Vagina (tissue), 2 donors: ENCODE results near the gene THBS3. TPM values are rescaled to one million over a fixed set of nuclear protein-coding genes. Genes with fewer than 3 reads are reported as not detected.
"Not testable (repeated sequence)": the region's sequence is repeated elsewhere in the genome, so short reads cannot be mapped to it uniquely, and the experiment has no call there.

Experiments used
- DNase-seq, 2 donors: peaks; one replicate each; pipeline ENCODE4 v3.0.0-alpha.2; 2017; ENCODE audit errors: extremely low spot score in 2 of 2
- H3K27ac ChIP-seq: fragments of 200-600 bp; sonication (generic); one replicate; pipeline ENCODE4 v1.5.1; 2019
- H3K27me3 ChIP-seq: fragments of 200-600 bp; sonication (generic); one replicate; pipeline ENCODE4 v1.5.1; 2019
- H3K36me3 ChIP-seq, 2 donors: fragments of 200-600 bp; sonication (generic); one replicate each; pipeline ENCODE4 v1.5.1; 2017 to 2019
- H3K4me1 ChIP-seq: fragments of 200-600 bp; sonication (generic); one replicate; pipeline ENCODE4 v1.5.1; 2019
- H3K4me3 ChIP-seq, 2 donors: fragments of 200-600 bp; sonication (generic); 1 replicate in 1 of 2; 2 replicates in 1 of 2; pipeline ENCODE4 v1.5.1; 2016 to 2019
- H3K9me3 ChIP-seq: fragments of 200-600 bp; sonication (generic); one replicate; pipeline ENCODE4 v1.5.1; 2019
- CTCF ChIP-seq, 3 experiments: fragments of 450-650 bp in 2 of 3; fragments of 200-600 bp in 1 of 3; sonication (generic) in 1 of 3; IDR thresholded peaks; one replicate each; pipeline ENCODE4 v1.5.1; 2017 to 2019; ENCODE audit warnings: antibody characterized with exemption in 3 of 3, mild to moderate bottlenecking in 2 of 3, moderate library complexity in 2 of 3
- POLR2A ChIP-seq, 2 donors: fragments of 450-650 bp; IDR thresholded peaks; one replicate each; pipeline ENCODE4 v1.6.1; 2017; ENCODE audit warnings: antibody characterized with exemption in 2 of 2, mild to moderate bottlenecking in 2 of 2, moderate library complexity in 2 of 2
- POLR2AphosphoS5 ChIP-seq, 2 donors: sonication (generic); formaldehyde crosslinking; IDR thresholded peaks; one replicate each; pipeline ENCODE4 v1.9.0; 2017; ENCODE audit warnings: antibody characterized with exemption in 2 of 2, mild to moderate bottlenecking in 2 of 2, low read depth in 1 of 2; ENCODE audit not compliant: insufficient read depth in 1 of 2
- intact Hi-C: fragments of 100-400 bp; cut with DNase I; formaldehyde crosslinking; loops from one replicate; pipeline ENCODE4 v1.15.1; 2023
- total RNA-seq: library from RNA; depleted of rRNA; stranded (reverse); fragments of >200 nt; gene quantifications from one replicate; pipeline ENCODE4 v1.2.3, GENCODE V29; 2016

Gene THBS3
- total RNA-seq, 1 donor from 2014 or later: 27.3 TPM

GRCh38 chr1:155250633-155251449, 43.1 kb upstream of the THBS3 start:
- intact Hi-C loops: loop anchor here (5.0 kb wide), 2 partner anchors 71 to 341 kb away; partner anchors contain the start of gene RUSC1
- peaks cover 0 to 9% of the 10 kb centered on the region in 2 donors for H3K36me3 ChIP-seq
- peak overlapping the region; percentile 26 for H3K27ac ChIP-seq
- H3K27me3 ChIP-seq: no peaks in the 10 kb centered on the region
- peaks cover 24% of the 10 kb centered on the region for H3K4me1 ChIP-seq
- H3K9me3 ChIP-seq: no peaks in the 10 kb centered on the region
- DNase-seq: no peak
- peak; percentile 49 to 72 for TF ChIP-seq POLR2AphosphoS5 (IDR thresholded peaks at IDR 0.05; ENCODE audit: insufficient read depth in 1 of 2, low read depth in 1 of 2)
- TF ChIP-seq POLR2A (IDR thresholded peaks at IDR 0.05): no peak
- peak; percentile 99 for TF ChIP-seq CTCF (IDR thresholded peaks at IDR 0.05)
- no peak overlapping the region for H3K4me3 ChIP-seq

- Histone ChIP-seq H3K9me3 (no peaks in the 10 kb centered on the region), H3K4me3 (no peak overlapping the region), H3K27ac (peak overlapping the region; percentile 26), H3K4me1 (peaks cover 27% of the 10 kb centered on the region), H3K36me3 (peaks cover 0 to 9% of the 10 kb centered on the region in 2 donors), H3K27me3 (no peaks in the 10 kb centered on the region)
- TF ChIP-seq CTCF (IDR thresholded peaks at IDR 0.05): no peak
- no peak for TF ChIP-seq POLR2A (IDR thresholded peaks at IDR 0.05)
- no peak for TF ChIP-seq POLR2AphosphoS5 (IDR thresholded peaks at IDR 0.05; ENCODE audit: insufficient read depth in 1 of 2, low read depth in 1 of 2)
- DNase-seq: no peak
- intact Hi-C loops: loop anchor here (5.0 kb wide), 2 partner anchors 72 to 342 kb away; partner anchors contain the start of gene RUSC1
Observed at GRCh38 chr1:155250246-155250632, 42.5 kb upstream of the THBS3 start.

- Histone ChIP-seq H3K27ac (no peak overlapping the region), H3K27me3 (no peaks in the 10 kb centered on the region), H3K4me1 (peaks cover 23% of the 10 kb centered on the region), H3K4me3 (no peak overlapping the region), H3K36me3 (peaks cover 0 to 9% of the 10 kb centered on the region in 2 donors), H3K9me3 (no peaks in the 10 kb centered on the region)
- DNase-seq: no peak
- no peak for TF ChIP-seq CTCF (IDR thresholded peaks at IDR 0.05)
- intact Hi-C loops: no loop called here
Observed at GRCh38 chr1:155247667-155248553, 40.2 kb upstream of the THBS3 start.

- H3K9me3 ChIP-seq, intact Hi-C loops, DNase-seq, H3K36me3 ChIP-seq, H3K27ac ChIP-seq, H3K4me3 ChIP-seq, H3K27me3 ChIP-seq: not testable (repeated sequence)
- peaks cover 30% of the 10 kb centered on the region for H3K4me1 ChIP-seq
Observed at GRCh38 chr1:155246796-155247195, 39.1 kb upstream of the THBS3 start.

- H3K27me3 ChIP-seq: no peaks in the 10 kb centered on the region
- H3K4me3 ChIP-seq: peak overlapping the region; percentile 55 to 60
- peak overlapping the region; percentile 88 for H3K27ac ChIP-seq
- no peaks in the 10 kb centered on the region for H3K9me3 ChIP-seq
- DNase-seq: no peak
- intact Hi-C loops: no loop called here
- H3K4me1 ChIP-seq: peaks cover 37% of the 10 kb centered on the region
- H3K36me3 ChIP-seq: peaks cover 0 to 9% of the 10 kb centered on the region in 2 donors
- TF ChIP-seq CTCF (IDR thresholded peaks at IDR 0.05) (no peak), POLR2A (IDR thresholded peaks at IDR 0.05) (no peak), POLR2AphosphoS5 (IDR thresholded peaks at IDR 0.05; ENCODE audit: insufficient read depth in 1 of 2, low read depth in 1 of 2) (no peak)
Observed at GRCh38 chr1:155245163-155245524, 37.4 kb upstream of the THBS3 start.
